HCT116 (cell line): ENCODE data around the gene MMP24. TPM values are rescaled to one million over a fixed set of nuclear protein-coding genes. Genes with fewer than 3 reads are reported as not detected.

Experiments
- ATAC-seq: fragments of 200-7000 bp; cut with Tn5 transposase; 2 replicates; pipeline ENCODE4 v1.9.1; 2020; ENCODE audit warnings: mild to moderate bottlenecking, moderate library complexity
- BruUV-seq: library from RNA; stranded (reverse); fragments of 400-500 nt; replicated peaks from 2 replicates; lab custom pipeline; 2021; lab: Mats Ljungman, UMichigan
- CTCF ChIA-PET: fragments of 300-600 bp; sonication (Branson Sonifier 250); formaldehyde crosslinking; loops from one replicate; lab custom pipeline; 2021; ENCODE audit warnings: antibody characterized with exemption; lab: Charles Lee
- POLR2A ChIA-PET: fragments of 300-600, 350-600 bp; sonication (Branson Sonifier 250); formaldehyde crosslinking; loops from one replicate; lab custom pipeline; 2021; ENCODE audit warnings: antibody characterized with exemption; lab: Charles Lee
- RAD21 ChIA-PET, 2 experiments: fragments of 300-600 bp; sonication (Branson Sonifier 250); formaldehyde crosslinking; loops; one replicate each; lab custom pipeline; 2023; ENCODE audit warnings: low total read pairs in 2 of 2; ENCODE audit not compliant: uncharacterized antibody in 2 of 2, unreplicated experiment in 2 of 2, low non-redundant PET in 1 of 2; lab: Charles Lee
- DNase-seq: peaks from one replicate; pipeline ENCODE4 v3.0.0-alpha.2; 2010; ENCODE audit warnings: low read depth, low spot score
- H2AFZ ChIP-seq: fragments of 200-600 bp; shearing (Covaris generic), sonication (generic); 2 replicates; pipeline ENCODE4 v1.6.1; 2017; ENCODE audit warnings: low read depth, mixed run types, mixed read lengths, antibody characterized with exemption, low read length; ENCODE audit not compliant: poor library complexity, severe bottlenecking
- H3K27ac ChIP-seq: 2 replicates; pipeline ENCODE4 v1.5.1; 2012; ENCODE audit warnings: low read depth, low read length
- H3K27me3 ChIP-seq: fragments of 200-600 bp; sonication (generic); 2 replicates; pipeline ENCODE4 v1.6.1; 2016; ENCODE audit warnings: mixed run types, low read length, mixed read lengths; ENCODE audit not compliant: insufficient read depth
- H3K36me3 ChIP-seq, 2 experiments: fragments of 200-500 bp in 1 of 2; fragments of 200-600 bp in 1 of 2; sonication (Bioruptor generic) in 1 of 2; sonication (generic) in 1 of 2; 2 replicates each; pipeline versions ENCODE4 v1.5.1 to v1.6.1; 2014 to 2016; ENCODE audit warnings: low read length in 2 of 2, inconsistent platforms in 1 of 2, mixed read lengths in 1 of 2, mixed run types in 1 of 2; ENCODE audit not compliant: insufficient read depth in 2 of 2, control insufficient read depth in 1 of 2
- H3K4me1 ChIP-seq, 2 experiments: fragments of 200-600 bp in 1 of 2; sonication (generic) in 1 of 2; 2 replicates each; pipeline versions ENCODE4 v1.5.1 to v1.6.1; 2012 to 2017; ENCODE audit warnings: low read length in 2 of 2, inconsistent platforms in 1 of 2, mild to moderate bottlenecking in 1 of 2, mixed read lengths in 1 of 2, mixed run types in 1 of 2, moderate library complexity in 1 of 2; ENCODE audit not compliant: insufficient read depth in 2 of 2, control insufficient read depth in 1 of 2
- H3K4me2 ChIP-seq: fragments of 200-600 bp; sonication (generic); 2 replicates; pipeline ENCODE4 v1.6.1; 2017; ENCODE audit warnings: mixed run types, low read length, mixed read lengths
- H3K4me3 ChIP-seq, 2 experiments: fragments of 200-600 bp in 1 of 2; sonication (generic) in 1 of 2; replicated peaks in 1 of 2; 2 replicates each; pipeline ENCODE4 v1.5.1; 2011 to 2016; ENCODE audit warnings: low read length in 2 of 2, control low read depth in 1 of 2, low read depth in 1 of 2, mild to moderate bottlenecking in 1 of 2, mixed read lengths in 1 of 2, mixed run types in 1 of 2
- H3K79me2 ChIP-seq: fragments of 200-600 bp; sonication (generic); 2 replicates; pipeline ENCODE4 v1.6.1; 2017; ENCODE audit warnings: mild to moderate bottlenecking, mixed run types, low read length, moderate library complexity, mixed read lengths; ENCODE audit not compliant: insufficient read depth
- H3K9ac ChIP-seq: fragments of 200-600 bp; sonication (generic); 2 replicates; pipeline ENCODE4 v1.6.1; 2016; ENCODE audit warnings: low read length, mixed read lengths
- H3K9me2 ChIP-seq: fragments of 200-600 bp; sonication (generic), shearing (Covaris generic); 2 replicates; pipeline ENCODE4 v1.6.1; 2017; ENCODE audit warnings: mixed run types, mild to moderate bottlenecking, moderate library complexity; ENCODE audit not compliant: insufficient read depth
- H3K9me3 ChIP-seq, 2 experiments: fragments of 200-500 bp in 1 of 2; fragments of 200-600 bp in 1 of 2; sonication (Bioruptor generic) in 1 of 2; sonication (generic) in 1 of 2; 2 replicates each; pipeline ENCODE4 v1.6.1; 2014 to 2017; ENCODE audit warnings: low read length in 2 of 2, mixed read lengths in 2 of 2, inconsistent platforms in 1 of 2, low read depth in 1 of 2, mild to moderate bottlenecking in 1 of 2, mixed run types in 1 of 2, moderate library complexity in 1 of 2; ENCODE audit not compliant: control insufficient read depth in 1 of 2, insufficient read depth in 1 of 2
- H4K20me1 ChIP-seq: fragments of 200-600 bp; sonication (generic), shearing (Covaris generic); 2 replicates; pipeline ENCODE4 v1.6.1; 2017; ENCODE audit warnings: mixed run types, mild to moderate bottlenecking, moderate library complexity; ENCODE audit not compliant: insufficient read depth
- ELF1 ChIP-seq: IDR thresholded peaks from 2 replicates; pipeline ENCODE4 v1.6.1; 2012; ENCODE audit warnings: low read depth, borderline replicate concordance
- EZH2phosphoT487 ChIP-seq: fragments of 200-600 bp; IDR thresholded peaks from 2 replicates; pipeline ENCODE4 v1.6.1; 2018; ENCODE audit warnings: antibody characterized with exemption, borderline replicate concordance
- FOSL1 ChIP-seq: IDR thresholded peaks from 2 replicates; pipeline ENCODE4 v1.6.1; 2012; ENCODE audit warnings: low read depth
- RAD21 ChIP-seq: IDR thresholded peaks from 2 replicates; pipeline ENCODE4 v1.6.1; 2012; ENCODE audit warnings: low read depth, mild to moderate bottlenecking
- REST ChIP-seq: IDR thresholded peaks from 2 replicates; pipeline ENCODE4 v1.6.1; 2012; ENCODE audit warnings: low read depth
- SP1 ChIP-seq: IDR thresholded peaks from 2 replicates; pipeline ENCODE4 v1.6.1; 2012; ENCODE audit warnings: low read depth
- ZBTB33 ChIP-seq: IDR thresholded peaks from 2 replicates; pipeline ENCODE4 v1.6.1; 2011; ENCODE audit warnings: mild to moderate bottlenecking, low read length, moderate library complexity; ENCODE audit not compliant: insufficient replicate concordance; ENCODE audit errors: extremely low read depth
- intact Hi-C: fragments of 100-400 bp; cut with micrococcal nuclease; formaldehyde crosslinking; loops from 2 replicates; pipeline ENCODE4 v1.10.0; 2022
- total RNA-seq: library from RNA; stranded (reverse); gene quantifications from one replicate; pipeline ENCODE4 v1.2.1, GENCODE V29; 2021; ENCODE audit not compliant: unreplicated experiment

Gene MMP24
- total RNA-seq, 1 experiment from 2014 or later = not detected

- DNase-seq (no peak), ATAC-seq (no peak)
- Histone ChIP-seq H4K20me1 (no peaks in the 10 kb centered on the region), H3K27me3 (no peaks in the 10 kb centered on the region), H3K36me3 (no peaks in the 10 kb centered on the region), H3K79me2 (no peaks in the 10 kb centered on the region), H3K4me3 (no peak overlapping the region), H2AFZ (no peak overlapping the region), H3K27ac (no peak overlapping the region), H3K4me2 (no peak overlapping the region), H3K9ac (no peak overlapping the region), H3K4me1 (peaks cover 0 to 2% of the 10 kb centered on the region in 2 experiments; a peak in 1 of 4 replicates), H3K9me3 (no peaks in the 10 kb centered on the region), H3K9me2 (no peaks in the 10 kb centered on the region)
- RAD21 ChIA-PET = no interaction called here
- intact Hi-C loops = no loop called here
- TF ChIP-seq SP1 = no peak
- TF ChIP-seq ELF1 = no peak
- TF ChIP-seq REST = no peak
- TF ChIP-seq ZBTB33 = no peak
- TF ChIP-seq FOSL1 = no peak
- TF ChIP-seq RAD21 = no peak
- TF ChIP-seq EZH2phosphoT487 = no peak
- POLR2A ChIA-PET = no interaction called here
- no TSS peak for BruUV-seq
- CTCF ChIA-PET = interaction anchor here (5.2 kb wide), 1 partner anchor 14 kb away, joined by 27 read pairs; no protein-coding TSS in a partner anchor
Measured at GRCh38 chr20:35290887-35291417, 64.5 kb downstream of the MMP24 start.
